Measurements from ENCODE around the gene MAP3K14.

MAP3K14 gene

GRCh38 chr17:45218895-45219661 lies 97.7 kb downstream of the MAP3K14 start:
- peak; percentile 91 for DNase-seq
